Mammary epithelial cell (primary cell): ENCODE results near the gene MYO3B.

ENCODE experiments used
- CTCF ChIP-seq, 2 donors: IDR thresholded peaks in 1 of 2; conservative IDR thresholded peaks in 1 of 2; 2 replicates each; pipeline ENCODE4 v1.5.1; 2011 to 2012; ENCODE audit warnings: inconsistent platforms in 2 of 2, low read length in 2 of 2, mild to moderate bottlenecking in 2 of 2, control low read depth in 1 of 2, low read depth in 1 of 2; ENCODE audit not compliant: insufficient read depth in 1 of 2; ENCODE audit errors: extremely low read depth in 1 of 2
- EZH2 ChIP-seq: IDR thresholded peaks from 2 replicates; pipeline ENCODE4 v1.6.1; 2012; ENCODE audit warnings: low read length, inconsistent platforms, borderline replicate concordance

GRCh38 chr2:170301626-170302025 lies 123.7 kb downstream of the MYO3B start:
- TF ChIP-seq CTCF (conservative IDR thresholded peaks at IDR 0.05 in 1 of 2, IDR thresholded peaks at IDR 0.05 in 1 of 2; ENCODE audit: extremely low read depth in 1 of 2, insufficient read depth in 1 of 2, low read depth in 1 of 2, low read length in 2 of 2), result no peak
- TF ChIP-seq EZH2, result no peak
